G401 (cell line): ENCODE data around the gene NKD1. TPM values are rescaled to one million over a fixed set of nuclear protein-coding genes. Genes with fewer than 3 reads are reported as not detected.

Source experiments
- DNase-seq: peaks from one replicate; pipeline ENCODE4 v3.0.0-alpha.2; 2015; ENCODE audit warnings: low spot score
- in situ Hi-C: cut with HindIII; loops from 2 replicates; pipeline ENCODE4 v1.10.0; 2016; ENCODE audit warnings: low sequenced_read_pairs, mixed read lengths
- total RNA-seq: library from RNA; depleted of rRNA; stranded (reverse); fragments of >200 nt; shearing (Covaris generic); gene quantifications from 2 replicates; pipeline ENCODE4 v1.2.3, GENCODE V29; 2014

NKD1 gene
- total RNA-seq, 1 experiment from 2014 or later = not detected

- DNase-seq = no peak
- in situ Hi-C loops = no loop called here
Measured at GRCh38 chr16:50604610-50605009, 56.4 kb downstream of the NKD1 start.

- in situ Hi-C loops = no loop called here
- no peak for DNase-seq
Measured at GRCh38 chr16:50605733-50606430, 57.7 kb downstream of the NKD1 start.

GRCh38 chr16:50606431-50607050, 58.3 kb downstream of the NKD1 start:
- DNase-seq = no peak
- in situ Hi-C loops = no loop called here

GRCh38 chr16:50607051-50607431, 58.8 kb downstream of the NKD1 start:
- in situ Hi-C loops = no loop called here

GRCh38 chr16:50607447-50607846, 59.3 kb downstream of the NKD1 start:
- in situ Hi-C loops = no loop called here

More at GRCh38 chr16:50607051-50607431, 58.8 kb downstream of the NKD1 start:
- no peak for DNase-seq

GRCh38 chr16:50607970-50608557, 59.9 kb downstream of the NKD1 start:
- in situ Hi-C loops = no loop called here
- no peak for DNase-seq

More at GRCh38 chr16:50607447-50607846, 59.3 kb downstream of the NKD1 start:
- DNase-seq = no peak

- DNase-seq = no peak
- in situ Hi-C loops = no loop called here
Measured at GRCh38 chr16:50609049-50609448, 60.9 kb downstream of the NKD1 start.

- DNase-seq = no peak
- in situ Hi-C loops = no loop called here
Measured at GRCh38 chr16:50609471-50609870, 61.3 kb downstream of the NKD1 start.

- DNase-seq = no peak
- in situ Hi-C loops = no loop called here
Measured at GRCh38 chr16:50610331-50611262, 62.4 kb downstream of the NKD1 start.

GRCh38 chr16:50611332-50611934, 63.2 kb downstream of the NKD1 start:
- in situ Hi-C loops = no loop called here
- DNase-seq = no peak

- DNase-seq = no peak
- in situ Hi-C loops = no loop called here
Measured at GRCh38 chr16:50611995-50612848, 64.0 kb downstream of the NKD1 start.

GRCh38 chr16:50612849-50613198, 64.6 kb downstream of the NKD1 start:
- in situ Hi-C loops = no loop called here
- no peak for DNase-seq

- in situ Hi-C loops = no loop called here
- DNase-seq = no peak
Measured at GRCh38 chr16:50613281-50613963, 65.2 kb downstream of the NKD1 start.

- in situ Hi-C loops = no loop called here
- no peak for DNase-seq
Measured at GRCh38 chr16:50613964-50614474, 65.8 kb downstream of the NKD1 start.

- in situ Hi-C loops = no loop called here
- DNase-seq = no peak
Measured at GRCh38 chr16:50614955-50615724, 66.9 kb downstream of the NKD1 start.

- in situ Hi-C loops = no loop called here
- no peak for DNase-seq
Measured at GRCh38 chr16:50615891-50616290, 67.7 kb downstream of the NKD1 start.

GRCh38 chr16:50616386-50616785, 68.2 kb downstream of the NKD1 start:
- in situ Hi-C loops = no loop called here
- DNase-seq = no peak
